Left ventricle myocardium inferior (tissue), 1 donor: ENCODE measurements around the gene MAU2. TPM values are rescaled to one million over a fixed set of nuclear protein-coding genes. Genes with fewer than 3 reads are reported as not detected.
"Not testable (repeated sequence)": the region's sequence is repeated elsewhere in the genome, so short reads cannot be mapped to it uniquely, and the experiment has no call there.

ENCODE experiments used
- DNase-seq: peaks from one replicate; pipeline ENCODE4 v3.0.0-alpha.2; 2020
- H3K27ac ChIP-seq: fragments of 200-600 bp; replicated peaks from 2 replicates; pipeline ENCODE4 v1.8.0; 2021
- H3K27me3 ChIP-seq: fragments of 200-600 bp; 2 replicates; pipeline ENCODE4 v1.8.0; 2021; ENCODE audit warnings: low read depth
- H3K36me3 ChIP-seq: fragments of 200-600 bp; 2 replicates; pipeline ENCODE4 v1.8.0; 2021
- H3K4me1 ChIP-seq: fragments of 200-600 bp; 2 replicates; pipeline ENCODE4 v1.8.0; 2021
- H3K4me3 ChIP-seq: fragments of 200-600 bp; 2 replicates; pipeline ENCODE4 v1.8.0; 2021; ENCODE audit warnings: mild to moderate bottlenecking, moderate library complexity
- H3K9me3 ChIP-seq: fragments of 200-600 bp; replicated peaks from 2 replicates; pipeline ENCODE4 v1.8.0; 2021
- CTCF ChIP-seq: fragments of 200-600 bp; IDR thresholded peaks from 2 replicates; pipeline ENCODE4 v1.8.0; 2021; ENCODE audit warnings: antibody characterized with exemption, mild to moderate bottlenecking, borderline replicate concordance
- intact Hi-C: fragments of 100-400 bp; cut with micrococcal nuclease; formaldehyde crosslinking; loops from one replicate; pipeline ENCODE4 v1.11.0; 2022
- total RNA-seq: library from RNA; stranded (reverse); fragmentation: NEBNext Ultra II Directional; extraction: Animal tissue kit (Norgen Biotek cat#: 25700); gene quantifications from one replicate; pipeline ENCODE4 v1.2.1, GENCODE V29; 2021
- donor health status: DM: no; HTN: yes; CAD: no; lungs with severe emphysema.

The MAU2 gene
- total RNA-seq, 1 donor from 2014 or later, result 33.0 TPM

- TF ChIP-seq CTCF, result no peak
- Histone ChIP-seq H3K27ac (peak overlapping the region; percentile 94), H3K4me3 (peak overlapping the region; percentile 97), H3K4me1 (peaks cover 63% of the 10 kb centered on the region), H3K9me3 (no peaks in the 10 kb centered on the region), H3K27me3 (no peaks in the 10 kb centered on the region), H3K36me3 (no peaks in the 10 kb centered on the region)
- intact Hi-C loops, result no loop called here
- DNase-seq, result no peak
Observed at GRCh38 chr19:19385896-19386869, 65.6 kb downstream of the MAU2 start.

DNA sequence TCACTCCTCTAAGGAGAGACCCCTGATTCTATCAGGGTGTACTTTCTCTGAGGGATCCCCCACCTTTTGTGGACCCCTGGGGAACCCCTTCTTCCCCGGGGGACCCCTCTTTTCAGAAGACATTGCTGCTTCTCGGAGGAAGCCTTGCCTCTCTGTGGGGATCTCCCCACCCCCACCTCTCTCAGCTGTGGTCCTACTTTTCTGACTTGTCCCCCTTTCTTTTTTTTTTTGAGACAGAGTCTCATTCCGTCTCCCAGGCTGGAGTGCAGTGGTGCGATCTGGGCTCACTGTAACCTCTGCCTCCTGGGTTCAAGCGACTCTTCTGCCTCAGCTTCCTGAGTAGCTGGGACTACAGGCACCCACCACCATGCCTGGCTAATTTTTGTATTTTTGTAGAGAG lies 66.5 kb downstream of the MAU2 start:
- Histone ChIP-seq H3K4me3 (peak overlapping the region; percentile 97), H3K9me3 (no peaks in the 10 kb centered on the region), H3K27me3 (no peaks in the 10 kb centered on the region), H3K36me3 (no peaks in the 10 kb centered on the region), H3K27ac (peak overlapping the region; percentile 94), H3K4me1 (peaks cover 72% of the 10 kb centered on the region)
- DNase-seq, result no peak
- no peak for TF ChIP-seq CTCF
- intact Hi-C loops, result no loop called here

GRCh38 chr19:19388568-19389555 lies 68.2 kb downstream of the MAU2 start:
- H3K4me3 ChIP-seq, result no peak overlapping the region
- H3K27me3 ChIP-seq, result no peaks in the 10 kb centered on the region
- no peaks in the 10 kb centered on the region for H3K9me3 ChIP-seq
- no peak for TF ChIP-seq CTCF
- peak overlapping the region; percentile 94 for H3K27ac ChIP-seq
- DNase-seq, result no peak
- peaks cover 90% of the 10 kb centered on the region for H3K4me1 ChIP-seq
- no peaks in the 10 kb centered on the region for H3K36me3 ChIP-seq
- intact Hi-C loops, result no loop called here

DNA sequence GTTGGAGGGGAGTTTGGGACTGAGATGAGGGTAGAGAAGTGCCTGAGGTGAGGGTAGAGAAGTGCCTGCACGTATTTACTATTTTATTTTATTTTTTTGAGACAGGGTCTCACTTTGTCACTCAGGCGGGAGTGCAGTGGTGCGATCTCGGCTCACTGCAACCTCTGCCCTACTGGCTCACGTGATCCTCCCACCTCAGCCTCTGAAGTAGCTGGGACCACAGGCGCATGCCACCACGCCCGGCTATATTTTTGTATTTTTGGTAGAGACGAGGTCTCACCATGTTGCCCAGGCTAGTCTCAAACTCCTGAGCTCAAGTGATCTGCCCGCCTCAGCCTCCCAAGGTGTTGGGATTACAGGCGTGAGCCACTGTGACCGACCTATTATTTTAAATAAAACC lies 69.1 kb downstream of the MAU2 start:
- H3K27ac ChIP-seq, result peak overlapping the region; percentile 94
- intact Hi-C loops, H3K4me3 ChIP-seq, H3K36me3 ChIP-seq, DNase-seq, H3K27me3 ChIP-seq, H3K9me3 ChIP-seq: not testable (repeated sequence)
- peaks cover 92% of the 10 kb centered on the region for H3K4me1 ChIP-seq

DNA sequence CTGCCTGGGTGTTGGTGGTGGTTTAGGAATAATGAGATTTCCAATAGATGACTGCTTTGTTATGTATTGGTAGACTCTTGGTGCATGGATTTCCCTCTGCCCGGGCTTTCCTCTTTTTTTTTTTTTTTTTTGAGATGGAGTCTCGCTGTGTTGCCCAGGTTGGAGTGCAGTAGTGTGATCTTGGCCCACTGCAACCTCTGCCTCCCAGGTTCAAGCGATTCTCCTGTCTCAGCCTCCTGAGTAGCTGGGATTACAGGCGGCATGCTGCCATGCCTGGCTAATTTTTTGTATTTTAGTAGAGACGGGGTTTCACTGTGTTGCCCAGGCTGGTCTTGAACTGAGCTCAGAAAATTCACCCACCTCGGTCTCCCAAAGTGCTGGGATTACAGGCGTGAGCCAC lies 73.7 kb downstream of the MAU2 start:
- Histone ChIP-seq H3K4me1 (peaks cover 65% of the 10 kb centered on the region), H3K27ac (peak overlapping the region; percentile 45)
- H3K9me3 ChIP-seq, DNase-seq, intact Hi-C loops, H3K36me3 ChIP-seq, H3K4me3 ChIP-seq, H3K27me3 ChIP-seq: not testable (repeated sequence)

- intact Hi-C loops, result no loop called here
- DNase-seq, result no peak
- H3K4me3 ChIP-seq, result no peak overlapping the region
- TF ChIP-seq CTCF, result no peak
- H3K36me3 ChIP-seq, result no peaks in the 10 kb centered on the region
- peak overlapping the region; percentile 29 for H3K27ac ChIP-seq
- no peaks in the 10 kb centered on the region for H3K27me3 ChIP-seq
- H3K4me1 ChIP-seq, result peaks cover 36% of the 10 kb centered on the region
- no peaks in the 10 kb centered on the region for H3K9me3 ChIP-seq
Observed at GRCh38 chr19:19399733-19400433, 79.3 kb downstream of the MAU2 start.
